Neural progenitor cell (in vitro differentiated cells): ENCODE results near the gene UGT2B11. TPM values are rescaled to one million over a fixed set of nuclear protein-coding genes. Genes with fewer than 3 reads are reported as not detected.

ENCODE experiments used
- DNase-seq: peaks from one replicate; pipeline ENCODE4 v3.0.0-alpha.2; 2016; ENCODE audit warnings: low spot score
- H2AFZ ChIP-seq: fragments of 200-600 bp; sonication (generic); replicated peaks from 2 replicates; pipeline ENCODE4 v1.6.1; 2016; ENCODE audit warnings: antibody characterized with exemption
- H3F3A ChIP-seq: fragments of 200-600 bp; sonication (generic); 2 replicates; pipeline ENCODE4 v1.6.1; 2016; ENCODE audit warnings: antibody characterized with exemption, low read depth
- H3K27ac ChIP-seq: fragments of 200-600 bp; sonication (generic); 2 replicates; pipeline ENCODE4 v1.5.1; 2016; ENCODE audit warnings: mild to moderate bottlenecking
- H3K27me3 ChIP-seq: fragments of 200-600 bp; sonication (generic); 2 replicates; pipeline ENCODE4 v1.6.1; 2016; ENCODE audit warnings: mild to moderate bottlenecking, moderate library complexity
- H3K36me3 ChIP-seq: fragments of 200-600 bp; sonication (generic); 2 replicates; pipeline ENCODE4 v1.5.1; 2016
- H3K4me1 ChIP-seq: fragments of 200-600 bp; sonication (generic); 2 replicates; pipeline ENCODE4 v1.6.1; 2016; ENCODE audit warnings: mixed run types
- H3K4me2 ChIP-seq: fragments of 200-600 bp; sonication (generic); 2 replicates; pipeline ENCODE4 v1.6.1; 2016
- H3K4me3 ChIP-seq: fragments of 200-600 bp; sonication (generic); 2 replicates; pipeline ENCODE4 v1.5.1; 2016
- H3K79me2 ChIP-seq: fragments of 200-600 bp; sonication (generic); 2 replicates; pipeline ENCODE4 v1.6.1; 2016; ENCODE audit warnings: low read depth
- H3K9ac ChIP-seq: fragments of 200-600 bp; sonication (generic); 2 replicates; pipeline ENCODE4 v1.6.1; 2016
- H3K9me3 ChIP-seq: fragments of 200-600 bp; sonication (generic); 2 replicates; pipeline ENCODE4 v1.5.1; 2016; ENCODE audit warnings: low read depth
- H4K20me1 ChIP-seq: fragments of 200-600 bp; sonication (generic); 2 replicates; pipeline ENCODE4 v1.6.1; 2016; ENCODE audit warnings: low read depth
- H3K27ac Mint-ChIP-seq: 3 replicates; pipeline ENCODE4 v1.8.0; 2021; ENCODE audit warnings: mixed read lengths
- H3K27me3 Mint-ChIP-seq: 2 replicates; pipeline ENCODE4 v1.8.0; 2022; ENCODE audit warnings: low read depth, mild to moderate bottlenecking, inconsistent platforms, moderate library complexity, mixed read lengths; ENCODE audit not compliant: insufficient read depth
- H3K36me3 Mint-ChIP-seq: 3 replicates; pipeline ENCODE4 v1.8.0; 2021; ENCODE audit warnings: mixed read lengths
- H3K4me1 Mint-ChIP-seq: 3 replicates; pipeline ENCODE4 v1.8.0; 2021; ENCODE audit warnings: mixed read lengths
- H3K4me3 Mint-ChIP-seq: 3 replicates; pipeline ENCODE4 v1.8.0; 2021; ENCODE audit warnings: mild to moderate bottlenecking, moderate library complexity, mixed read lengths
- H3K9me3 Mint-ChIP-seq: 3 replicates; pipeline ENCODE4 v1.8.0; 2020; ENCODE audit warnings: mixed read lengths
- EZH2 ChIP-seq: fragments of 200-600 bp; sonication (generic); IDR thresholded peaks from 2 replicates; pipeline ENCODE4 v1.6.1; 2017; ENCODE audit warnings: antibody characterized with exemption, mild to moderate bottlenecking, moderate library complexity
- EZH2phosphoT487 ChIP-seq: fragments of 200-600 bp; sonication (generic); IDR thresholded peaks from 2 replicates; pipeline ENCODE4 v1.6.1; 2017; ENCODE audit warnings: antibody characterized with exemption
- total RNA-seq: library from RNA; depleted of rRNA; stranded (reverse); fragments of >200 nt; gene quantifications from 2 replicates; pipeline ENCODE4 v1.2.3, GENCODE V29; 2015; ENCODE audit warnings: low replicate concordance
- TF ChIP-seq, protein P1 (sequence below): fragments of 200-600 bp; sonication (generic); IDR thresholded peaks from 2 replicates; pipeline ENCODE4 v1.5.1; 2017; ENCODE audit warnings: antibody characterized with exemption, mild to moderate bottlenecking

The UGT2B11 gene
- total RNA-seq, 1 donor from 2014 or later = not detected

DNA sequence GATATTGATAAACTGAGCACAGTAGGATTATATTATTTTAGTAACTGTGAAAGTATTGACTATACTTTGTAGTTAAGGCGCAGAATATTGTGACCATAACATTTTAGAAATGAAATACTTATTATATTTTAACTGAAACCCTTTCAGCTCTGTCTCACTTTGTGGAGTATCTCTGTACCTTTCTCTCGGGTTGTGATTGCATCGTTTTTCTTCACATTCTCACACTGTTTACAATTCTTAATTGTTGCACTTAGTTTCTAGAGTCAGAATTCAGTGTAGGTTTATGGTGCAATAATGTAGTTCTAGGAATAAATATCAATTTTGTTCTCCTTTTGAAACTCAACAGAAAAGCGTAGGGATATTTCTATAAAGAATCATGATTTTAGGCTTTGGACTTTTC, 60.5 kb downstream of the UGT2B11 start:
- TF ChIP-seq EZH2 (no peak), EZH2phosphoT487 (no peak)
- TF ChIP-seq, protein P1, sequence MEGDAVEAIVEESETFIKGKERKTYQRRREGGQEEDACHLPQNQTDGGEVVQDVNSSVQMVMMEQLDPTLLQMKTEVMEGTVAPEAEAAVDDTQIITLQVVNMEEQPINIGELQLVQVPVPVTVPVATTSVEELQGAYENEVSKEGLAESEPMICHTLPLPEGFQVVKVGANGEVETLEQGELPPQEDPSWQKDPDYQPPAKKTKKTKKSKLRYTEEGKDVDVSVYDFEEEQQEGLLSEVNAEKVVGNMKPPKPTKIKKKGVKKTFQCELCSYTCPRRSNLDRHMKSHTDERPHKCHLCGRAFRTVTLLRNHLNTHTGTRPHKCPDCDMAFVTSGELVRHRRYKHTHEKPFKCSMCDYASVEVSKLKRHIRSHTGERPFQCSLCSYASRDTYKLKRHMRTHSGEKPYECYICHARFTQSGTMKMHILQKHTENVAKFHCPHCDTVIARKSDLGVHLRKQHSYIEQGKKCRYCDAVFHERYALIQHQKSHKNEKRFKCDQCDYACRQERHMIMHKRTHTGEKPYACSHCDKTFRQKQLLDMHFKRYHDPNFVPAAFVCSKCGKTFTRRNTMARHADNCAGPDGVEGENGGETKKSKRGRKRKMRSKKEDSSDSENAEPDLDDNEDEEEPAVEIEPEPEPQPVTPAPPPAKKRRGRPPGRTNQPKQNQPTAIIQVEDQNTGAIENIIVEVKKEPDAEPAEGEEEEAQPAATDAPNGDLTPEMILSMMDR = no peak
- H3K9me3 Mint-ChIP-seq = no peaks in the 10 kb centered on the region
- H3K9ac ChIP-seq = no peak overlapping the region
- no peaks in the 10 kb centered on the region for H3K79me2 ChIP-seq
- H3K4me1 ChIP-seq = no peaks in the 10 kb centered on the region
- no peaks in the 10 kb centered on the region for H3K27me3 Mint-ChIP-seq
- H3K4me2 ChIP-seq = no peak overlapping the region
- H3F3A ChIP-seq = no peaks in the 10 kb centered on the region
- no peak overlapping the region for H3K27ac ChIP-seq
- no peaks in the 10 kb centered on the region for H3K36me3 ChIP-seq
- no peak overlapping the region for H2AFZ ChIP-seq
- no peak overlapping the region for H3K27ac Mint-ChIP-seq
- no peak for DNase-seq
- H3K4me3 ChIP-seq = no peak overlapping the region
- H3K36me3 Mint-ChIP-seq = no peaks in the 10 kb centered on the region
- H3K27me3 ChIP-seq = no peaks in the 10 kb centered on the region
- no peaks in the 10 kb centered on the region for H4K20me1 ChIP-seq
- H3K9me3 ChIP-seq = no peaks in the 10 kb centered on the region
- H3K4me3 Mint-ChIP-seq = no peak overlapping the region
- no peaks in the 10 kb centered on the region for H3K4me1 Mint-ChIP-seq

Other genes starting within 250 kb of the UGT2B11 start
- gene UGT2B7, start 118.3 kb downstream of the UGT2B11 start, total RNA-seq = not detected in 2 replicates
- not detected in 2 replicates for gene UGT2B28, start 65.7 kb upstream of the UGT2B11 start, total RNA-seq